ENCODE data around the gene GRIN2A.

Gene GRIN2A

GRCh38 chr16:10210944-10211343 is 28.7 kb upstream of the GRIN2A start:
- no peak overlapping the region for H3K27ac Mint-ChIP-seq
- H3K9me3 Mint-ChIP-seq: peaks cover 9% of the 10 kb centered on the region
- peaks cover 7% of the 10 kb centered on the region for H3K27me3 Mint-ChIP-seq (ENCODE audit: low read depth, poor library complexity)
- H3K36me3 Mint-ChIP-seq (ENCODE audit: low read depth): no peaks in the 10 kb centered on the region
- no peak overlapping the region for H3K4me3 Mint-ChIP-seq
- TF ChIP-seq CTCF (IDR thresholded peaks at IDR 0.05): no peak
- no peak for DNase-seq
- H3K4me1 Mint-ChIP-seq: no peaks in the 10 kb centered on the region

- Mint-ChIP-seq H3K27me3 (ENCODE audit: low read depth, poor library complexity) (peaks cover 11% of the 10 kb centered on the region), H3K4me1 (no peaks in the 10 kb centered on the region), H3K36me3 (ENCODE audit: low read depth) (no peaks in the 10 kb centered on the region), H3K27ac (no peak overlapping the region), H3K9me3 (peaks cover 26% of the 10 kb centered on the region), H3K4me3 (no peak overlapping the region)
- no peak for TF ChIP-seq CTCF (IDR thresholded peaks at IDR 0.05)
- no peak for DNase-seq
Measured at GRCh38 chr16:10206865-10207264, 24.6 kb upstream of the GRIN2A start.

GRCh38 chr16:10206215-10206614 is 24.0 kb upstream of the GRIN2A start:
- no peak for DNase-seq
- Mint-ChIP-seq H3K4me3 (no peak overlapping the region), H3K27me3 (ENCODE audit: low read depth, poor library complexity) (peaks cover 11% of the 10 kb centered on the region), H3K9me3 (peaks cover 26% of the 10 kb centered on the region), H3K36me3 (ENCODE audit: low read depth) (no peaks in the 10 kb centered on the region), H3K4me1 (peaks cover 2% of the 10 kb centered on the region), H3K27ac (no peak overlapping the region)
- TF ChIP-seq CTCF (IDR thresholded peaks at IDR 0.05): no peak

GRCh38 chr16:10205688-10206087 is 23.5 kb upstream of the GRIN2A start:
- Mint-ChIP-seq H3K27ac (no peak overlapping the region), H3K4me1 (peaks cover 7% of the 10 kb centered on the region), H3K36me3 (ENCODE audit: low read depth) (no peaks in the 10 kb centered on the region), H3K27me3 (ENCODE audit: low read depth, poor library complexity) (peaks cover 11% of the 10 kb centered on the region), H3K4me3 (no peak overlapping the region), H3K9me3 (peaks cover 26% of the 10 kb centered on the region)
- no peak for TF ChIP-seq CTCF (IDR thresholded peaks at IDR 0.05)
- DNase-seq: no peak

- no peaks in the 10 kb centered on the region for H3K36me3 Mint-ChIP-seq (ENCODE audit: low read depth)
- DNase-seq: no peak
- no peak overlapping the region for H3K27ac Mint-ChIP-seq
- H3K9me3 Mint-ChIP-seq: peaks cover 23% of the 10 kb centered on the region
- H3K27me3 Mint-ChIP-seq (ENCODE audit: low read depth, poor library complexity): peaks cover 11% of the 10 kb centered on the region
- peaks cover 16% of the 10 kb centered on the region for H3K4me1 Mint-ChIP-seq
- TF ChIP-seq CTCF (IDR thresholded peaks at IDR 0.05): peak; percentile 16
- H3K4me3 Mint-ChIP-seq: no peak overlapping the region
Measured at GRCh38 chr16:10202649-10203048, 20.4 kb upstream of the GRIN2A start.

GRCh38 chr16:10200637-10201586 is 18.7 kb upstream of the GRIN2A start:
- TF ChIP-seq CTCF (IDR thresholded peaks at IDR 0.05): no peak
- Mint-ChIP-seq H3K36me3 (ENCODE audit: low read depth) (no peaks in the 10 kb centered on the region), H3K27me3 (ENCODE audit: low read depth, poor library complexity) (peaks cover 13% of the 10 kb centered on the region), H3K27ac (no peak overlapping the region), H3K9me3 (peaks cover 21% of the 10 kb centered on the region), H3K4me1 (peaks cover 29% of the 10 kb centered on the region), H3K4me3 (no peak overlapping the region)
- no peak for DNase-seq

Data from nephron progenitor cell (in vitro differentiated cells).